Measurements from ENCODE around the gene CMTM2.

- no peak for TF ChIP-seq CTCF (IDR thresholded peaks at IDR 0.05; ENCODE audit: insufficient read depth, low read depth, low read length)
- no peak for TF ChIP-seq EZH2 (IDR thresholded peaks at IDR 0.05; ENCODE audit: insufficient read depth, low read length)
These were observed 13.0 kb upstream of the CMTM2 start, which contains the start of gene CMTM1 for GRCh38 chr16:66566051-66566901.
